B cell (primary cell): ENCODE data around the gene BID. TPM values are rescaled to one million over a fixed set of nuclear protein-coding genes. Genes with fewer than 3 reads are reported as not detected.

ENCODE experiments used
- ATAC-seq: fragments of 200-7000 bp; cut with Tn5 transposase; one replicate; pipeline ENCODE4 v1.10.0; 2021; ENCODE audit warnings: low read depth, mild to moderate bottlenecking, moderate number of reproducible peaks, moderate library complexity
- CTCF ChIA-PET: fragments of 350-600 bp; sonication (Branson Sonifier 250); formaldehyde crosslinking; loops from one replicate; lab custom pipeline; 2021; ENCODE audit warnings: antibody characterized with exemption, inconsistent platforms; lab: Charles Lee
- POLR2A ChIA-PET: fragments of 350-600 bp; sonication (Branson Sonifier 250); formaldehyde crosslinking; loops from one replicate; lab custom pipeline; 2021; ENCODE audit warnings: antibody characterized with exemption; lab: Charles Lee
- DNase-seq: peaks from one replicate; pipeline ENCODE4 v3.0.0; 2013
- H2AFZ ChIP-seq: 2 replicates; pipeline ENCODE4 v1.6.1; 2012; ENCODE audit warnings: mild to moderate bottlenecking, low read depth, low read length; ENCODE audit not compliant: insufficient read depth, poor library complexity, severe bottlenecking
- H3K27ac ChIP-seq, 2 donors: 1 replicate in 1 of 2; 2 replicates in 1 of 2; pipeline ENCODE4 v1.5.1; 2012 to 2013; ENCODE audit warnings: low read length in 2 of 2, mild to moderate bottlenecking in 2 of 2, moderate library complexity in 1 of 2
- H3K27me3 ChIP-seq, 4 experiments: fragments of 200-600 bp in 1 of 4; sonication (generic) in 1 of 4; replicated peaks in 1 of 4; 1 replicate in 2 of 4; 2 replicates in 2 of 4; pipeline versions ENCODE4 v1.6.1 to v1.7.0; 2013 to 2016; ENCODE audit warnings: low read length in 3 of 4, mild to moderate bottlenecking in 2 of 4, mixed read lengths in 1 of 4, moderate library complexity in 1 of 4; ENCODE audit not compliant: insufficient read depth in 4 of 4, control insufficient read depth in 3 of 4; ENCODE audit errors: control extremely low read depth in 1 of 4
- H3K36me3 ChIP-seq, 2 experiments: replicated peaks in 1 of 2; 1 replicate in 1 of 2; 2 replicates in 1 of 2; pipeline versions ENCODE4 v1.6.1 to v1.7.1; 2013; ENCODE audit warnings: low read length in 1 of 2; ENCODE audit not compliant: insufficient read depth in 2 of 2, control insufficient read depth in 1 of 2; ENCODE audit errors: control extremely low read depth in 1 of 2, extremely low read depth in 1 of 2
- H3K4me1 ChIP-seq, 2 donors: fragments of 200-600 bp in 1 of 2; sonication (generic) in 1 of 2; 1 replicate in 1 of 2; 2 replicates in 1 of 2; pipeline versions ENCODE4 v1.5.1 to v1.6.1; 2013 to 2017; ENCODE audit warnings: low read length in 2 of 2; ENCODE audit not compliant: control insufficient read depth in 2 of 2, insufficient read depth in 2 of 2
- H3K4me2 ChIP-seq: replicated peaks from 2 replicates; pipeline ENCODE3; 2012; ENCODE audit warnings: mild to moderate bottlenecking, low read depth, low read length; ENCODE audit not compliant: poor library complexity, severe bottlenecking
- H3K4me3 ChIP-seq, 5 experiments: fragments of 200-600 bp in 1 of 5; sonication (generic) in 1 of 5; 1 replicate in 3 of 5; 2 replicates in 2 of 5; pipeline versions ENCODE4 v1.5.1 to v1.7.0; 2011 to 2016; ENCODE audit warnings: low read length in 4 of 5, mild to moderate bottlenecking in 4 of 5, low read depth in 2 of 5, control low read depth in 1 of 5, moderate library complexity in 1 of 5; ENCODE audit not compliant: insufficient read depth in 1 of 5; ENCODE audit errors: control extremely low read depth in 1 of 5, extremely low read depth in 1 of 5
- H3K79me2 ChIP-seq: fragments of 200-600 bp; sonication (generic); one replicate; pipeline ENCODE4 v1.6.0; 2016; ENCODE audit warnings: low read length; ENCODE audit not compliant: control insufficient read depth, insufficient read depth
- H3K9ac ChIP-seq: fragments of 200-600 bp; sonication (generic); 2 replicates; pipeline ENCODE4 v1.6.1; 2017; ENCODE audit warnings: mild to moderate bottlenecking, low read length, moderate library complexity
- H3K9me3 ChIP-seq, 3 donors: one replicate each; pipeline versions ENCODE4 v1.6.1 to v1.7.1; 2013; ENCODE audit warnings: low read length in 2 of 3; ENCODE audit not compliant: control insufficient read depth in 2 of 3, insufficient read depth in 1 of 3; ENCODE audit errors: control extremely low read depth in 1 of 3
- H4K20me1 ChIP-seq: 2 replicates; pipeline ENCODE4 v1.6.0; 2012; ENCODE audit warnings: mild to moderate bottlenecking, low read length; ENCODE audit not compliant: insufficient read depth, control insufficient read depth, poor library complexity, severe bottlenecking
- H3K27ac Mint-ChIP-seq: one replicate; pipeline ENCODE4 v1.8.0; 2021; ENCODE audit warnings: mixed read lengths
- H3K27me3 Mint-ChIP-seq: one replicate; pipeline ENCODE4 v1.8.0; 2021; ENCODE audit warnings: mixed read lengths
- H3K4me1 Mint-ChIP-seq: one replicate; pipeline ENCODE4 v1.8.0; 2021; ENCODE audit warnings: mixed read lengths
- H3K4me3 Mint-ChIP-seq: one replicate; pipeline ENCODE4 v1.8.0; 2021; ENCODE audit warnings: mixed read lengths
- H3K9me3 Mint-ChIP-seq: one replicate; pipeline ENCODE4 v1.8.0; 2022; ENCODE audit warnings: mixed read lengths; ENCODE audit not compliant: insufficient read depth
- EZH2 ChIP-seq: IDR thresholded peaks from 2 replicates; pipeline ENCODE4 v1.6.1; 2012; ENCODE audit warnings: borderline replicate concordance, low read depth, mild to moderate bottlenecking, moderate library complexity, low read length; ENCODE audit not compliant: insufficient read depth, poor library complexity, severe bottlenecking
- WGBS: methylation state at CpG from one replicate; pipeline ENCODE4 v1.1.5; 2013; ENCODE audit warnings: missing lambda C conversion rate; ENCODE audit not compliant: insufficient coverage; 5-methylcytosine and 5-hydroxymethylcytosine counted together
- intact Hi-C: fragments of 100-400 bp; cut with micrococcal nuclease; formaldehyde crosslinking; loops from one replicate; pipeline ENCODE4 v1.10.0; 2022
- polyA plus RNA-seq: library from polyadenylated mRNA; depleted of rRNA; stranded (reverse); fragments of >200 nt; gene quantifications from 2 replicates; pipeline ENCODE4 v1.2.3, GENCODE V29; 2012
- total RNA-seq, 2 donors: library from RNA; stranded (reverse); fragments of 120-200 nt in 1 of 2; gene quantifications; 1 replicate in 1 of 2; 2 replicates in 1 of 2; pipeline versions ENCODE4 v1.2.3 to v1.2.4, GENCODE V29; 2013 to 2022
- TF ChIP-seq, protein P1 (sequence below): fragments of 200-600 bp; IDR thresholded peaks from one replicate; pipeline ENCODE4 v1.8.0; 2022; ENCODE audit warnings: antibody characterized with exemption, mild to moderate bottlenecking

Gene BID
- total and polyA plus RNA-seq, 2 donors (not counting 1 experiment from before 2014, with no cell fraction given), result 17.5 to 23.3 TPM

GRCh38 chr22:17773606-17774205 is 563 bp downstream of the BID start:
- DNase-seq (peak; percentile 73), ATAC-seq (peak; percentile 35)
- CTCF ChIA-PET, result interaction anchor here (0.5 to 6.6 kb wide), 7 partner anchors 11 to 38 kb away, joined by 3 to 73 read pairs (median 3); no protein-coding TSS in a partner anchor
- Histone ChIP-seq H3K27me3 (no peaks in the 10 kb centered on the region), H3K4me1 (peaks cover 61 to 86% of the 10 kb centered on the region in 2 donors), H3K36me3 (peaks cover 0 to 3% of the 10 kb centered on the region in 2 experiments), H3K4me2 (peak overlapping the region; percentile 99), H3K27ac (peak overlapping the region; percentile 57 to 86), H3K9me3 (no peaks in the 10 kb centered on the region), H2AFZ (peak overlapping the region; percentile 73), H4K20me1 (peaks cover 19% of the 10 kb centered on the region), H3K9ac (peak overlapping the region; percentile 74), H3K4me3 (peak overlapping the region; percentile 2 to 78 (median 62)), H3K79me2 (peaks cover 49% of the 10 kb centered on the region)
- Mint-ChIP-seq H3K4me3 (peak overlapping the region; percentile 87), H3K27me3 (no peaks in the 10 kb centered on the region), H3K9me3 (no peaks in the 10 kb centered on the region), H3K27ac (peak overlapping the region; percentile 93), H3K4me1 (peaks cover 73% of the 10 kb centered on the region)
- intact Hi-C loops, result loop anchor here (1.0 to 5.0 kb wide), 3 partner anchors 8 to 229 kb away; partner anchors contain the start of gene BCL2L13
- no peak for TF ChIP-seq EZH2
- TF ChIP-seq, protein P1, sequence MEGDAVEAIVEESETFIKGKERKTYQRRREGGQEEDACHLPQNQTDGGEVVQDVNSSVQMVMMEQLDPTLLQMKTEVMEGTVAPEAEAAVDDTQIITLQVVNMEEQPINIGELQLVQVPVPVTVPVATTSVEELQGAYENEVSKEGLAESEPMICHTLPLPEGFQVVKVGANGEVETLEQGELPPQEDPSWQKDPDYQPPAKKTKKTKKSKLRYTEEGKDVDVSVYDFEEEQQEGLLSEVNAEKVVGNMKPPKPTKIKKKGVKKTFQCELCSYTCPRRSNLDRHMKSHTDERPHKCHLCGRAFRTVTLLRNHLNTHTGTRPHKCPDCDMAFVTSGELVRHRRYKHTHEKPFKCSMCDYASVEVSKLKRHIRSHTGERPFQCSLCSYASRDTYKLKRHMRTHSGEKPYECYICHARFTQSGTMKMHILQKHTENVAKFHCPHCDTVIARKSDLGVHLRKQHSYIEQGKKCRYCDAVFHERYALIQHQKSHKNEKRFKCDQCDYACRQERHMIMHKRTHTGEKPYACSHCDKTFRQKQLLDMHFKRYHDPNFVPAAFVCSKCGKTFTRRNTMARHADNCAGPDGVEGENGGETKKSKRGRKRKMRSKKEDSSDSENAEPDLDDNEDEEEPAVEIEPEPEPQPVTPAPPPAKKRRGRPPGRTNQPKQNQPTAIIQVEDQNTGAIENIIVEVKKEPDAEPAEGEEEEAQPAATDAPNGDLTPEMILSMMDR, result no peak
- WGBS, result under 1% methylated on average over 32 of the region's 47 CpGs
- POLR2A ChIA-PET, result interaction anchor here (0.5 to 3.9 kb wide), 5 partner anchors 8 to 31 kb away, joined by 3 to 14 read pairs (median 9); no protein-coding TSS in a partner anchor
